Epithelial cell of proximal tubule (primary cell): ENCODE results near the gene CHD5. TPM values are rescaled to one million over a fixed set of nuclear protein-coding genes. Genes with fewer than 3 reads are reported as not detected.

Experiments
- DNase-seq: peaks from one replicate; pipeline ENCODE4 v3.0.0-alpha.2; 2011; ENCODE audit warnings: low read depth
- H3K4me3 ChIP-seq: 2 replicates; pipeline ENCODE4 v1.5.1; 2011; ENCODE audit warnings: low read depth, mild to moderate bottlenecking, low read length
- CTCF ChIP-seq: conservative IDR thresholded peaks from 2 replicates; pipeline ENCODE4 v1.5.1; 2012; ENCODE audit warnings: low read depth, mild to moderate bottlenecking, low read length
- total RNA-seq: library from RNA; depleted of rRNA; stranded (reverse); fragments of >200 nt; gene quantifications from 2 replicates; pipeline ENCODE4 v1.2.3, GENCODE V29; 2015

CHD5 gene
- total RNA-seq, 1 donor from 2014 or later, result under 0.01 TPM

- DNase-seq, result no peak
- no peak for TF ChIP-seq CTCF
Observed at GRCh38 chr1:6142036-6142621, 38.0 kb downstream of the CHD5 start.

GRCh38 chr1:6141592-6141991, 38.5 kb downstream of the CHD5 start:
- DNase-seq, result no peak
- TF ChIP-seq CTCF, result no peak
- H3K4me3 ChIP-seq, result no peak overlapping the region

More at GRCh38 chr1:6142036-6142621, 38.0 kb downstream of the CHD5 start:
- no peak overlapping the region for H3K4me3 ChIP-seq

- no peak overlapping the region for H3K4me3 ChIP-seq
- DNase-seq, result no peak
- no peak for TF ChIP-seq CTCF
Observed at GRCh38 chr1:6140413-6140812, 39.7 kb downstream of the CHD5 start.

GRCh38 chr1:6137758-6138157, 42.4 kb downstream of the CHD5 start:
- DNase-seq, result no peak
- no peak for TF ChIP-seq CTCF
- H3K4me3 ChIP-seq, result no peak overlapping the region

- no peak for TF ChIP-seq CTCF
- no peak for DNase-seq
- no peak overlapping the region for H3K4me3 ChIP-seq
Observed at GRCh38 chr1:6136516-6137220, 43.5 kb downstream of the CHD5 start.

GRCh38 chr1:6134741-6135510, 45.2 kb downstream of the CHD5 start:
- no peak for TF ChIP-seq CTCF
- no peak overlapping the region for H3K4me3 ChIP-seq
- no peak for DNase-seq
